HEK293T (cell line): Measurements from ENCODE around the gene SFMBT1.

ENCODE experiments used
- CTCF ChIA-PET: fragments of 350-600 bp; formaldehyde crosslinking; extraction: SDS; loops from one replicate; lab custom pipeline; 2021; ENCODE audit warnings: antibody characterized with exemption, inconsistent platforms; lab: Yijun Ruan, JAX
- POLR2A ChIA-PET: fragments of 350-600 bp; formaldehyde crosslinking; extraction: SDS; loops from one replicate; lab custom pipeline; 2020; ENCODE audit warnings: antibody characterized with exemption, inconsistent platforms; lab: Yijun Ruan, JAX
- DNase-seq: peaks from one replicate; pipeline ENCODE4 v3.0.0; 2012; ENCODE audit warnings: mixed read lengths; ENCODE audit errors: extremely low spot score
- ARNT ChIP-seq: fragments of 450-650 bp; IDR thresholded peaks from 2 replicates; pipeline ENCODE4 v1.6.1; 2017; ENCODE audit warnings: mild to moderate bottlenecking
- BHLHE40 ChIP-seq: fragments of 450-650 bp; IDR thresholded peaks from 2 replicates; pipeline ENCODE4 v1.6.1; 2016; ENCODE audit warnings: mild to moderate bottlenecking, moderate library complexity, borderline replicate concordance
- CTBP1 ChIP-seq: fragments of 450-650 bp; IDR thresholded peaks from 2 replicates; pipeline ENCODE4 v1.6.1; 2016; ENCODE audit warnings: borderline replicate concordance
- ELF4 ChIP-seq: fragments of 450-650 bp; IDR thresholded peaks from 2 replicates; pipeline ENCODE4 v1.6.1; 2017; ENCODE audit warnings: antibody characterized with exemption
- FOXA1 ChIP-seq: fragments of 450-650 bp; IDR thresholded peaks from 2 replicates; pipeline ENCODE4 v1.6.1; 2016; ENCODE audit warnings: mild to moderate bottlenecking
- FOXK2 ChIP-seq: fragments of 450-650 bp; IDR thresholded peaks from 2 replicates; pipeline ENCODE4 v1.6.1; 2016; ENCODE audit warnings: mild to moderate bottlenecking
- FOXM1 ChIP-seq: fragments of 450-650 bp; IDR thresholded peaks from 2 replicates; pipeline ENCODE4 v1.6.1; 2017; ENCODE audit warnings: mild to moderate bottlenecking, borderline replicate concordance
- HDGF ChIP-seq: fragments of 450-650 bp; IDR thresholded peaks from 2 replicates; pipeline ENCODE4 v1.6.1; 2017; ENCODE audit warnings: antibody characterized with exemption, borderline replicate concordance
- L3MBTL2 ChIP-seq: fragments of 450-650 bp; conservative IDR thresholded peaks from 2 replicates; pipeline ENCODE4 v1.6.1; 2016; ENCODE audit warnings: mild to moderate bottlenecking
- LEF1 ChIP-seq: fragments of 450-650 bp; IDR thresholded peaks from 2 replicates; pipeline ENCODE4 v1.6.1; 2017; ENCODE audit warnings: mild to moderate bottlenecking, borderline replicate concordance
- NFRKB ChIP-seq: fragments of 450-650 bp; IDR thresholded peaks from 2 replicates; pipeline ENCODE4 v1.6.1; 2016; ENCODE audit warnings: mild to moderate bottlenecking, moderate library complexity
- PKNOX1 ChIP-seq: fragments of 450-650 bp; IDR thresholded peaks from 2 replicates; pipeline ENCODE4 v1.6.1; 2016
- SP1 ChIP-seq: fragments of 450-650 bp; IDR thresholded peaks from 2 replicates; pipeline ENCODE4 v1.6.1; 2017
- SUZ12 ChIP-seq: fragments of 450-650 bp; IDR thresholded peaks from 2 replicates; pipeline ENCODE4 v1.6.1; 2016; ENCODE audit warnings: mild to moderate bottlenecking
- TARDBP ChIP-seq: fragments of 450-650 bp; IDR thresholded peaks from 2 replicates; pipeline ENCODE4 v1.6.1; 2016
- ZNF384 ChIP-seq: fragments of 450-650 bp; IDR thresholded peaks from 2 replicates; pipeline ENCODE4 v1.6.1; 2016

The SFMBT1 gene

GRCh38 chr3:52854013-52854412 is 191.9 kb downstream of the SFMBT1 start:
- ChIA-PET POLR2A (no interaction called here), CTCF (no interaction called here)
- no peak for TF ChIP-seq BHLHE40
- no peak for TF ChIP-seq ARNT
- TF ChIP-seq TARDBP, result no peak
- TF ChIP-seq PKNOX1, result no peak
- TF ChIP-seq NFRKB, result no peak
- TF ChIP-seq FOXK2, result no peak
- TF ChIP-seq SP1, result no peak
- no peak for TF ChIP-seq CTBP1
- no peak for TF ChIP-seq HDGF
- TF ChIP-seq ZNF384, result no peak
- TF ChIP-seq ELF4, result no peak
- TF ChIP-seq LEF1, result no peak
- TF ChIP-seq SUZ12, result no peak
- TF ChIP-seq FOXM1, result no peak
- TF ChIP-seq L3MBTL2, result no peak
- no peak for TF ChIP-seq FOXA1
- no peak for DNase-seq
